Fibroblast of lung (primary cell): ENCODE measurements around the gene TSC22D1. TPM values are rescaled to one million over a fixed set of nuclear protein-coding genes. Genes with fewer than 3 reads are reported as not detected.
"Not testable (repeated sequence)": the region's sequence is repeated elsewhere in the genome, so short reads cannot be mapped to it uniquely, and the experiment has no call there.

Experiments
- DNase-seq, 2 donors: peaks; one replicate each; pipeline versions ENCODE4 v3.0.0 to v3.0.0-alpha.2; 2010; ENCODE audit warnings: low read depth in 2 of 2
- H2AFZ ChIP-seq: 2 replicates; pipeline ENCODE4 v1.5.1; 2012; ENCODE audit warnings: low read length, control low read depth, inconsistent platforms
- H3K27ac ChIP-seq: 2 replicates; pipeline ENCODE4 v1.5.1; 2011; ENCODE audit warnings: low read length, control low read depth; ENCODE audit not compliant: insufficient read depth
- H3K27me3 ChIP-seq: 2 replicates; pipeline ENCODE4 v1.5.1; 2011; ENCODE audit warnings: mild to moderate bottlenecking, low read length; ENCODE audit not compliant: control insufficient read depth, insufficient read depth
- H3K36me3 ChIP-seq: 2 replicates; pipeline ENCODE4 v1.5.1; 2011; ENCODE audit warnings: low read length; ENCODE audit not compliant: control insufficient read depth, insufficient read depth
- H3K4me1 ChIP-seq: 2 replicates; pipeline ENCODE4 v1.5.1; 2011; ENCODE audit warnings: low read length; ENCODE audit not compliant: control insufficient read depth, insufficient read depth; ENCODE audit errors: extremely low read depth
- H3K4me2 ChIP-seq: 2 replicates; pipeline ENCODE4 v1.5.1; 2011; ENCODE audit warnings: low read length, control low read depth; ENCODE audit not compliant: insufficient read depth; ENCODE audit errors: extremely low read depth
- H3K4me3 ChIP-seq, 4 experiments: fragments of 200-600 bp in 1 of 4; sonication (generic) in 1 of 4; replicated peaks in 1 of 4; 2 replicates each; pipeline ENCODE4 v1.5.1; 2011 to 2016; ENCODE audit warnings: low read length in 4 of 4, low read depth in 3 of 4, mild to moderate bottlenecking in 3 of 4, control low read depth in 2 of 4, inconsistent platforms in 1 of 4, mixed read lengths in 1 of 4; ENCODE audit not compliant: insufficient read depth in 1 of 4; ENCODE audit errors: control extremely low read depth in 1 of 4
- H3K79me2 ChIP-seq: 2 replicates; pipeline ENCODE4 v1.5.1; 2012; ENCODE audit warnings: mild to moderate bottlenecking, low read length, inconsistent platforms; ENCODE audit not compliant: control insufficient read depth, insufficient read depth
- H3K9ac ChIP-seq: 2 replicates; pipeline ENCODE4 v1.5.1; 2011; ENCODE audit warnings: mild to moderate bottlenecking, low read length, control low read depth; ENCODE audit not compliant: insufficient read depth
- H3K9me3 ChIP-seq: 2 replicates; pipeline ENCODE4 v1.5.1; 2012; ENCODE audit warnings: low read depth, low read length; ENCODE audit not compliant: control insufficient read depth, insufficient read depth
- H4K20me1 ChIP-seq: 2 replicates; pipeline ENCODE4 v1.5.1; 2011; ENCODE audit warnings: low read length; ENCODE audit not compliant: control insufficient read depth, insufficient read depth; ENCODE audit errors: extremely low read depth
- EZH2 ChIP-seq: IDR thresholded peaks from 2 replicates; pipeline ENCODE4 v1.5.1; 2012; ENCODE audit warnings: low read length, control low read depth, mild to moderate bottlenecking; ENCODE audit errors: missing control alignments
- polyA plus RNA-seq, 2 donors: library from polyadenylated mRNA; depleted of rRNA in 1 of 2; stranded (reverse) in 1 of 2; unstranded in 1 of 2; fragments of >200 nt; gene quantifications; 2 replicates each; pipeline ENCODE4 v1.2.1, GENCODE V29; 2011 to 2012; ENCODE audit warnings: missing spikeins in 1 of 2
- total RNA-seq: library from RNA; depleted of rRNA; stranded (reverse); fragments of >200 nt; gene quantifications from 2 replicates; pipeline ENCODE4 v1.2.1, GENCODE V29; 2014
- TF ChIP-seq, protein P1 (sequence below), 2 donors: IDR thresholded peaks in 1 of 2; conservative IDR thresholded peaks in 1 of 2; 1 replicate in 1 of 2; 2 replicates in 1 of 2; pipeline ENCODE4 v1.5.1; 2011 to 2012; ENCODE audit warnings: low read length in 2 of 2, control low read depth in 1 of 2, inconsistent platforms in 1 of 2, low read depth in 1 of 2, mild to moderate bottlenecking in 1 of 2

The TSC22D1 gene
- total and polyA plus RNA-seq, 2 donors (not counting 1 experiment from before 2014, with no cell fraction given), result 80.4 to 97.6 TPM

DNA sequence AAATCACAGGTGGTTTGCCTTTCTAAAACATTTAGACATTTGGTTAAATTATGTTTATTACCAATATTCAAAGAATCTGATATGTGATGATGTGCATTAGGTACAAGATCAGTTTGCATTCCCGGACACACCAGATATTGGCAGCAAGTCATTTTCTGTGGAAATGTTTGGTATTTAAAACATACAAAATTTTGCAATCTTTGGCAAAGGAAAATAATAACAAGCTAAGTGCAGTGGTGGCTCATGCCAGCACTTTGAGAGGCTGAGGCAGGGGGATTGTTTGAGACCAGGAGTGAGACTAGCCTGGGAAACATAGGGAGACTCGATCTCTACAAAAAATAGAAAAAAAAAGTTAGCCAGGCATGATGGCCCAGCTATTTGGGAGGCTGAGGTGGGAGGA, 29.1 kb upstream of the TSC22D1 start:
- H3K4me2 ChIP-seq, result no peak overlapping the region
- no peaks in the 10 kb centered on the region for H3K9me3 ChIP-seq
- H2AFZ ChIP-seq, result no peak overlapping the region
- no peak overlapping the region for H3K27ac ChIP-seq
- no peak for TF ChIP-seq EZH2
- TF ChIP-seq, protein P1, sequence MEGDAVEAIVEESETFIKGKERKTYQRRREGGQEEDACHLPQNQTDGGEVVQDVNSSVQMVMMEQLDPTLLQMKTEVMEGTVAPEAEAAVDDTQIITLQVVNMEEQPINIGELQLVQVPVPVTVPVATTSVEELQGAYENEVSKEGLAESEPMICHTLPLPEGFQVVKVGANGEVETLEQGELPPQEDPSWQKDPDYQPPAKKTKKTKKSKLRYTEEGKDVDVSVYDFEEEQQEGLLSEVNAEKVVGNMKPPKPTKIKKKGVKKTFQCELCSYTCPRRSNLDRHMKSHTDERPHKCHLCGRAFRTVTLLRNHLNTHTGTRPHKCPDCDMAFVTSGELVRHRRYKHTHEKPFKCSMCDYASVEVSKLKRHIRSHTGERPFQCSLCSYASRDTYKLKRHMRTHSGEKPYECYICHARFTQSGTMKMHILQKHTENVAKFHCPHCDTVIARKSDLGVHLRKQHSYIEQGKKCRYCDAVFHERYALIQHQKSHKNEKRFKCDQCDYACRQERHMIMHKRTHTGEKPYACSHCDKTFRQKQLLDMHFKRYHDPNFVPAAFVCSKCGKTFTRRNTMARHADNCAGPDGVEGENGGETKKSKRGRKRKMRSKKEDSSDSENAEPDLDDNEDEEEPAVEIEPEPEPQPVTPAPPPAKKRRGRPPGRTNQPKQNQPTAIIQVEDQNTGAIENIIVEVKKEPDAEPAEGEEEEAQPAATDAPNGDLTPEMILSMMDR (conservative IDR thresholded peaks at IDR 0.05 in 1 of 2, IDR thresholded peaks at IDR 0.05 in 1 of 2; ENCODE audit: low read depth in 1 of 2, low read length in 2 of 2), result no peak
- H3K36me3 ChIP-seq, result no peaks in the 10 kb centered on the region
- DNase-seq, result peak in 1 of 2 donors; percentile 42
- no peaks in the 10 kb centered on the region for H3K79me2 ChIP-seq
- H3K9ac ChIP-seq, result no peak overlapping the region
- no peaks in the 10 kb centered on the region for H3K27me3 ChIP-seq
- no peaks in the 10 kb centered on the region for H4K20me1 ChIP-seq
- H3K4me1 ChIP-seq, result no peaks in the 10 kb centered on the region
- H3K4me3 ChIP-seq, result no peak overlapping the region

- no peak for DNase-seq
- no peak for TF ChIP-seq EZH2
- TF ChIP-seq, protein P1 (conservative IDR thresholded peaks at IDR 0.05 in 1 of 2, IDR thresholded peaks at IDR 0.05 in 1 of 2; ENCODE audit: low read depth in 1 of 2, low read length in 2 of 2), result no peak
- H2AFZ ChIP-seq, result no peak overlapping the region
- no peaks in the 10 kb centered on the region for H3K27me3 ChIP-seq
- no peaks in the 10 kb centered on the region for H3K9me3 ChIP-seq
- no peaks in the 10 kb centered on the region for H3K79me2 ChIP-seq
- no peaks in the 10 kb centered on the region for H3K4me1 ChIP-seq
- H3K4me2 ChIP-seq, result no peak overlapping the region
- H3K27ac ChIP-seq, result no peak overlapping the region
- no peak overlapping the region for H3K9ac ChIP-seq
- H3K36me3 ChIP-seq, result no peaks in the 10 kb centered on the region
- no peak overlapping the region for H3K4me3 ChIP-seq
- no peaks in the 10 kb centered on the region for H4K20me1 ChIP-seq
Observed at GRCh38 chr13:44601586-44601985, 25.5 kb upstream of the TSC22D1 start.

GRCh38 chr13:44593861-44594592, 17.9 kb upstream of the TSC22D1 start:
- not testable (repeated sequence) for DNase-seq, H3K27ac ChIP-seq, H3K36me3 ChIP-seq, H3K9ac ChIP-seq, H2AFZ ChIP-seq, H3K4me2 ChIP-seq, H3K4me3 ChIP-seq, H3K9me3 ChIP-seq, H3K27me3 ChIP-seq, H3K4me1 ChIP-seq, H3K79me2 ChIP-seq, H4K20me1 ChIP-seq
